Caco-2 (cell line): ENCODE measurements around the gene TNRC6B. TPM values are rescaled to one million over a fixed set of nuclear protein-coding genes. Genes with fewer than 3 reads are reported as not detected.

ENCODE experiments used
- BruUV-seq: library from RNA; stranded (reverse); fragments of 400-500 nt; replicated peaks from 2 replicates; lab custom pipeline; 2021; lab: Mats Ljungman, UMichigan
- CTCF ChIA-PET: fragments of 300-600 bp; sonication (Branson Sonifier 250); formaldehyde crosslinking; loops from one replicate; lab custom pipeline; 2022; ENCODE audit warnings: antibody characterized with exemption; lab: Charles Lee
- POLR2A ChIA-PET: fragments of 300-600 bp; sonication (Branson Sonifier 250); formaldehyde crosslinking; loops from one replicate; lab custom pipeline; 2022; ENCODE audit warnings: antibody characterized with exemption; lab: Charles Lee
- DNase-seq, 2 experiments: peaks; one replicate each; pipeline versions ENCODE4 v3.0.0 to v3.0.0-alpha.2; 2020 to 2022
- H3K27me3 ChIP-seq: replicated peaks from 2 replicates; pipeline ENCODE4 v1.6.0; 2011; ENCODE audit warnings: low read length; ENCODE audit not compliant: control insufficient read depth, insufficient read depth
- H3K36me3 ChIP-seq: 2 replicates; pipeline ENCODE4 v1.5.1; 2011; ENCODE audit warnings: low read length; ENCODE audit not compliant: control insufficient read depth, insufficient read depth
- H3K4me1 ChIP-seq: fragments of 250-450 bp; sonication (Bioruptor Pico); 2 replicates; pipeline ENCODE4 v1.5.1; 2020; ENCODE audit warnings: mild to moderate bottlenecking
- H3K4me3 ChIP-seq: 2 replicates; pipeline ENCODE4 v1.5.1; 2011; ENCODE audit warnings: low read depth, mild to moderate bottlenecking, control low read depth, low read length
- H3K9me3 ChIP-seq: fragments of 250-450 bp; sonication (Bioruptor Pico); 2 replicates; pipeline ENCODE4 v1.5.1; 2020; ENCODE audit warnings: mild to moderate bottlenecking, moderate library complexity
- H3K27ac Mint-ChIP-seq: one replicate; pipeline ENCODE4 v1.8.0; 2022; ENCODE audit warnings: mixed read lengths; ENCODE audit not compliant: unreplicated experiment
- H3K27me3 Mint-ChIP-seq: one replicate; pipeline ENCODE4 v1.8.0; 2022; ENCODE audit warnings: mixed read lengths; ENCODE audit not compliant: insufficient read depth, unreplicated experiment
- H3K36me3 Mint-ChIP-seq: one replicate; pipeline ENCODE4 v1.8.0; 2022; ENCODE audit warnings: mild to moderate bottlenecking, mixed read lengths; ENCODE audit not compliant: insufficient read depth, unreplicated experiment
- H3K4me1 Mint-ChIP-seq: one replicate; pipeline ENCODE4 v1.8.0; 2022; ENCODE audit warnings: low read depth, mixed read lengths; ENCODE audit not compliant: unreplicated experiment
- H3K4me3 Mint-ChIP-seq: one replicate; pipeline ENCODE4 v1.8.0; 2022; ENCODE audit warnings: mild to moderate bottlenecking, moderate library complexity, mixed read lengths; ENCODE audit not compliant: unreplicated experiment
- H3K9me3 Mint-ChIP-seq: one replicate; pipeline ENCODE4 v1.8.0; 2022; ENCODE audit warnings: mixed read lengths; ENCODE audit not compliant: unreplicated experiment
- intact Hi-C: fragments of 100-400 bp; cut with micrococcal nuclease; formaldehyde crosslinking; loops from one replicate; pipeline ENCODE4 v1.10.0; 2022; ENCODE audit not compliant: unreplicated experiment
- total RNA-seq: library from RNA; stranded (reverse); gene quantifications from 2 replicates; pipeline ENCODE4 v1.2.3, GENCODE V29; 2022
- TF ChIP-seq, protein P1 (sequence below), 2 experiments: fragments of 200-600 bp in 1 of 2; IDR thresholded peaks; 1 replicate in 1 of 2; 2 replicates in 1 of 2; pipeline versions ENCODE4 v1.5.1 to v1.8.0; 2011 to 2022; ENCODE audit warnings: antibody characterized with exemption in 1 of 2, control low read depth in 1 of 2, inconsistent platforms in 1 of 2, low read depth in 1 of 2, low read length in 1 of 2, mild to moderate bottlenecking in 1 of 2, moderate library complexity in 1 of 2; ENCODE audit not compliant: insufficient read depth in 1 of 2, severe bottlenecking in 1 of 2, unreplicated experiment in 1 of 2

TNRC6B gene
- total RNA-seq, 1 experiment from 2014 or later: 23.5 TPM

GRCh38 chr22:40305625-40306024 lies 127.9 kb downstream of the TNRC6B start:
- Mint-ChIP-seq H3K4me1 (no peaks in the 10 kb centered on the region), H3K27ac (no peak overlapping the region), H3K27me3 (no peaks in the 10 kb centered on the region), H3K36me3 (peaks cover 23% of the 10 kb centered on the region), H3K9me3 (no peaks in the 10 kb centered on the region), H3K4me3 (no peak overlapping the region)
- POLR2A ChIA-PET: interaction anchor here (0.7 kb wide), 1 partner anchor 17 kb away, joined by 7 read pairs; no protein-coding TSS in a partner anchor
- Histone ChIP-seq H3K36me3 (no peaks in the 10 kb centered on the region), H3K9me3 (no peaks in the 10 kb centered on the region), H3K27me3 (no peaks in the 10 kb centered on the region), H3K4me1 (no peaks in the 10 kb centered on the region), H3K4me3 (no peak overlapping the region)
- CTCF ChIA-PET: no interaction called here
- no TSS peak for BruUV-seq
- no peak for DNase-seq
- TF ChIP-seq, protein P1, sequence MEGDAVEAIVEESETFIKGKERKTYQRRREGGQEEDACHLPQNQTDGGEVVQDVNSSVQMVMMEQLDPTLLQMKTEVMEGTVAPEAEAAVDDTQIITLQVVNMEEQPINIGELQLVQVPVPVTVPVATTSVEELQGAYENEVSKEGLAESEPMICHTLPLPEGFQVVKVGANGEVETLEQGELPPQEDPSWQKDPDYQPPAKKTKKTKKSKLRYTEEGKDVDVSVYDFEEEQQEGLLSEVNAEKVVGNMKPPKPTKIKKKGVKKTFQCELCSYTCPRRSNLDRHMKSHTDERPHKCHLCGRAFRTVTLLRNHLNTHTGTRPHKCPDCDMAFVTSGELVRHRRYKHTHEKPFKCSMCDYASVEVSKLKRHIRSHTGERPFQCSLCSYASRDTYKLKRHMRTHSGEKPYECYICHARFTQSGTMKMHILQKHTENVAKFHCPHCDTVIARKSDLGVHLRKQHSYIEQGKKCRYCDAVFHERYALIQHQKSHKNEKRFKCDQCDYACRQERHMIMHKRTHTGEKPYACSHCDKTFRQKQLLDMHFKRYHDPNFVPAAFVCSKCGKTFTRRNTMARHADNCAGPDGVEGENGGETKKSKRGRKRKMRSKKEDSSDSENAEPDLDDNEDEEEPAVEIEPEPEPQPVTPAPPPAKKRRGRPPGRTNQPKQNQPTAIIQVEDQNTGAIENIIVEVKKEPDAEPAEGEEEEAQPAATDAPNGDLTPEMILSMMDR (IDR thresholded peaks at IDR 0.05; ENCODE audit: insufficient read depth in 1 of 2, low read depth in 1 of 2, low read length in 1 of 2, severe bottlenecking in 1 of 2, unreplicated experiment in 1 of 2): no peak
- intact Hi-C loops: no loop called here

GRCh38 chr22:40308999-40309573 lies 131.4 kb downstream of the TNRC6B start:
- Mint-ChIP-seq H3K4me3 (no peak overlapping the region), H3K4me1 (no peaks in the 10 kb centered on the region), H3K9me3 (no peaks in the 10 kb centered on the region), H3K27ac (no peak overlapping the region), H3K27me3 (no peaks in the 10 kb centered on the region), H3K36me3 (peaks cover 34% of the 10 kb centered on the region)
- peaks cover 2% of the 10 kb centered on the region; the same call in 1 of the 2 replicates for H3K36me3 ChIP-seq
- no peaks in the 10 kb centered on the region for H3K27me3 ChIP-seq
- no peaks in the 10 kb centered on the region for H3K9me3 ChIP-seq
- CTCF ChIA-PET: no interaction called here
- H3K4me1 ChIP-seq: no peaks in the 10 kb centered on the region
- H3K4me3 ChIP-seq: no peak overlapping the region
- TF ChIP-seq, protein P1 (IDR thresholded peaks at IDR 0.05; ENCODE audit: insufficient read depth in 1 of 2, low read depth in 1 of 2, low read length in 1 of 2, severe bottlenecking in 1 of 2, unreplicated experiment in 1 of 2): no peak
- DNase-seq: no peak
- intact Hi-C loops: no loop called here
- POLR2A ChIA-PET: no interaction called here
- no TSS peak for BruUV-seq

- Histone ChIP-seq H3K9me3 (no peaks in the 10 kb centered on the region), H3K4me1 (no peaks in the 10 kb centered on the region), H3K36me3 (peaks cover 2% of the 10 kb centered on the region; the same call in 1 of the 2 replicates), H3K27me3 (no peaks in the 10 kb centered on the region), H3K4me3 (no peak overlapping the region)
- H3K36me3 Mint-ChIP-seq: peaks cover 38% of the 10 kb centered on the region
- H3K9me3 Mint-ChIP-seq: no peaks in the 10 kb centered on the region
- no peak overlapping the region for H3K27ac Mint-ChIP-seq
- POLR2A ChIA-PET: interaction anchor here (0.6 kb wide), 1 partner anchor 17 kb away, joined by 3 read pairs; no protein-coding TSS in a partner anchor
- no peak overlapping the region for H3K4me3 Mint-ChIP-seq
- no peaks in the 10 kb centered on the region for H3K27me3 Mint-ChIP-seq
- no peaks in the 10 kb centered on the region for H3K4me1 Mint-ChIP-seq
- CTCF ChIA-PET: no interaction called here
- intact Hi-C loops: no loop called here
- no TSS peak for BruUV-seq
- no peak for DNase-seq
- TF ChIP-seq, protein P1 (IDR thresholded peaks at IDR 0.05; ENCODE audit: insufficient read depth in 1 of 2, low read depth in 1 of 2, low read length in 1 of 2, severe bottlenecking in 1 of 2, unreplicated experiment in 1 of 2): no peak
Measured at GRCh38 chr22:40309631-40310030, 131.9 kb downstream of the TNRC6B start.
